Fibroblast of skin of scalp (primary cell): ENCODE measurements around the gene ELN.
A peak's percentile ranks its signal among the peaks of the same experiment; 100 is the strongest.

Experiments used
- DNase-seq: peaks from one replicate; pipeline ENCODE4 v3.0.0-alpha.2; 2013

ELN gene

DNA sequence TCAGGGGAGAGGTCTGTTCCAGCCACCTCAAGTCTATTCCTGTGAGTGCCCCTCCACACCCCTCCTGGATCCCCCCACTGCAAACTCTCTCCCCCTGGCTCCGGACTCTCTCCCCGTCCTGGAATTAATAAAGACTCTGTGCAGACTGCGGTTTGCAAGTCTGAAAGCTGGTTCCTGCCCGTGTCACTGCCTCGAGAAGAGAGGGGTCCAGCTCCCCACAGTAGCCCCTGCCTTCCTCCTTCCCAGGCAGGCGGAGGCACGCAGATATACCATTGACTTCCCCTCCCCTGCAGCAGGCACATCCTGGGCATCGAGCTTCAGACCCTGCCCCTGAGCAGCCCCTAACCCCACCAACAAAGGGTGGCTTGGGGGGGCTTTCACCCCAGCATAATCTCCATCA lies 2.2 kb upstream of the ELN start:
- DNase-seq: no peak

DNA sequence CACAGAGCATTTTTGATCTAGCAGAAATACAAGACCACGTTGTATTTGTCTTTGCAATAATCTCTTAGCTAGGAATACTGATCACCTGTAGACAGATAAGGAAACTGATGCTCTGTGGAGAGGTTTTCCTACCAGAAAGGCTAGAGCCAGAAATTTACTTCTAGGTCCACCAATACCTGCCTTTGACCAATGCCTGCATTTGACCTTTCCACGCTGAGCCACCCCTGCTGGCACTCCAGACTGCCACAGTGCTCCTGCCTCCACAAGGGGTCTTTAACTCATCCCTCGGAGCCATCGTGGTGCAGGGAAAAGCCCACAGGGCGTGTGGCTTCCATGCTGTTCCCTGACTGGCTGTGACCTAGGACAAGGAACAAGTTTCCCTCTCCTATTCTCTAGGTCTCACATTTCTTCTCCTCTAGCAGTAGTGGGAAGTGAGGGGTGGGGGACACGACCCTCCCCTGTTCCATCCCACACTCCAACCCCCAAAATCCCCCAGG lies 1.5 kb upstream of the ELN start:
- no peak for DNase-seq

DNA sequence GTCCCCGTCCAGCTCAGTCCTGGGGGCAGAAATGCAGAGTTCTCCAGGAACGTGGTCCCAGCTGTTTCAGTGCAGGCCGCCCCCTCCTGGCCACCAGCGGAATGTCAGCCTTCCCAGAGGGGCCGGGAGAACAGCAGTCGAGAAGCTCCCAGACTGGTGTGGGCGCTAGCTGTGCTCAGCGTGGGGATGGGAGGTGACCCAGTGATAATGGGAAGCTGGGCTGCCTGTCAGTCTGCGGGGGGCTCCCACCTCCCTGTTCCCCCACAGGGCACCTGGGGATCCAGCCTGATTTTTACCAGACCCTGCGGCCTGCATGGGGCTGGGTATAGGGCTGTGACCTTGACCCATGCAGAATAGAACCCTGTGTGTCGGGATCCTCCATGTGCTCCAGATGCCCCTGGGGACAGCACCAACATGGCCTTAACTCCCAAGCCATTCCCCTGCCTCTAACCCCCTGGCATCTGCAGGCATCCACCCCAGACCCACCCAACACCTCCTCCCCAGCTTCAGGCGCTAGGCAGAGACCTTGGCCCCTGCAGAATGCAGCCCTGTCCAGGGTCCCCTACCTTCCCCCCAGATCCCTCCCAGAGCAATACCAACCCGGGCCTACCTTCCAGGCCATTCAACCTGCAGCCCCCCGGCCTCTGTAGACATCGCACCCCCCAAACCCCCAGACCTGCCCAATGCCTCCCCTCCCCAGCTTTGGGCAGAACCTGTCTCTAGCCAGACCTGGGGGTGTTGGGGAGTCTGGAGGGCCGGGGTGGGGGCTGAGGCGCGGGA lies 880 bp upstream of the ELN start:
- peak; percentile 72 for DNase-seq

DNA sequence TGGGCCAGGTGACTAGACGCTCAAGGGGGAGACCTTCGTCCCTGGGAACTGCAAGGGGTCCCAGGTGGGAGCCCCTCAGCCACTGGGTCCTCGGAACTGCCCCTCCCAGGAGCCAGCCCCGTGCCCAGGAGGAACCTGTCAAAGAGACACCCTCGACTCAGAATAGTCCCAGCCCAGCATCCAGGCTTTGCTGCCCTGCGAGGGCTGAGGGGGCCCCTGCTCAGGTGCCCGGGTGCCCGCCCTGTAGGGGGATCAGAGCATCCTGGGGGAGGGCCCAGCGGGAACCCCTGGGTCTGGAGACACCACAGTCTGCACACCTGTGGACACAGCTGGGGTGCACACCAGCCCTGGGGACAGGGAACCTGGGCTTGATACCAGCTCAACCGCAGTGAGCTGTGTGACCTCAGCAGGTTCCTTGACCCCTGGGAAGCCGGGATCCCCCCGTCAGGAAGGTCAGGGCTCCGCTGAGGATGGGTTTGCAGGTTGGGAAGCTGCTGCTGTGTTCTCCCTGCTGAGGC lies 407 bp downstream of the ELN start:
- DNase-seq: no peak

DNA sequence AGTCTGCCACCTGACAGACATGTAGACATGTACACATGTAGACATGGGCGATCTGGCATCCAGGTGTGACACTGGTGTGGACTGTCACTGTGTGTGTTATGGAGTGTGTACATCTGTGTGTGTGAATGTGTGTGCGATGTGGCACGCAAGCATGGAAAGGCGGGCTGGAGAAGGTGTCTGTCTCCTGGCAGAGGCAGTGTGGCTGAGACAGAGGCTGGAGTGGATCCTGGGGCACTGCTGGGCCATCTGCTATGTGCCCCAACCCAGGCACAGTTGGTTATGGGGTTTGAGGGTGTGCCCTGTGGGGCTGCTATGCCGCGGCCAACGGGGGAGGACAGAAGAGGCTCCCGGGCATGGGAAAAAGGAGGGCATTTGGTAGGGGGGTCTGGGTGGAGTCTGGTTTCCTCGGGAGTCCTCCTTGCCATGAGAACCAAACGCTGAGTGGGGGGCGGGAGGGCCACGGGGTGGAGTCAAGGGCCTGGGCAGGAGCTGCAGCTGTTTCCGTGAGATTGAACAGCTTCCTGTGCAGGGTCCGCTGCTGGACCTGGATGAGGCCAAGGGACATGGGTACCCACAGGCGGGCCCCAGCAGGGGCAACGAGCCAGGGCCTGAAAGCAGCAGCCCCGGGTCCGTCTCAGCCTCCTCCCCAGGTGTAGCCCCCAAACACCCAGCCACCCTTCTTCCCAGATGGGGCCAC lies 1.3 kb downstream of the ELN start:
- DNase-seq: no peak

DNA sequence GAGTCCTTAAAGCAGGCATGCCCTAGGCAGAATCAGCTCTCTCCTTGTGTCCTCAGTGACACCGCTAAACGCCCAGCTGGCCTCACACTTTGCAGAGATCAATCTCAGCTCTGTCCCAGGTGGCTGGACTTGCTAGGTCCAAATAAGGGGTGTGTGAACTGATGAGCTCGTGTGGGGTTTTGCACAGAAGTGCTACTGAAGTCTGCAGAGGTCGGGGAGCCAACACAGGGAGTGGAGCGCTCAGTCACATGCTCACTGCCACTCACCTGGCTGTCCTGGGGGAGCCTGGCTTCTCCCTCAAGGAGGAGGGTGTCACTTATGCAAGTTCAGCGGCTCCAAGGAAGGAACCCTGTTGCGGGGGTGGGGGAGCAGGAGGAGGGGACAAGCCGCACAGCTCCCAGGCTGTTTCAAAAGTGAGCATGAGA lies 2.0 kb downstream of the ELN start:
- no peak for DNase-seq

DNA sequence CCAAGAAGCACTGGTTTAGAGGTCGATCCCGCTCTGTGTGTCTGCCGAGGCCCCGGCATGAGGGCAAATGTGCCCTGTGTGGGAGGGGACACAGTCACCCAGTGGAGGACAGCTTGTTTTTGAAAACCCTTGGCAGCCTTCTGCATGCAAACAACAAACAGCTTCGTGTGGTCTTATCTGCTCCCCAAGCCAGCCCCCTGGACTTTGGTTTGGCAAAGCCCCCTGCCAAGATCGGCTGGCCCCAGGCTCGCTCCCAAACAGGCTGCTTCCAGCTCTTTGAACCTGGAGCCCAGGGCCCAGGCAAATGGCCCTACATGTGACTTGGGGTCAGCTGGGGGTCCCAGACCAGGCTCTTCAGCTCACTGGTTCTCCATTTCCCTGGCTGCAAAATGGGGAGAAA lies 2.9 kb downstream of the ELN start:
- no peak for DNase-seq

DNA sequence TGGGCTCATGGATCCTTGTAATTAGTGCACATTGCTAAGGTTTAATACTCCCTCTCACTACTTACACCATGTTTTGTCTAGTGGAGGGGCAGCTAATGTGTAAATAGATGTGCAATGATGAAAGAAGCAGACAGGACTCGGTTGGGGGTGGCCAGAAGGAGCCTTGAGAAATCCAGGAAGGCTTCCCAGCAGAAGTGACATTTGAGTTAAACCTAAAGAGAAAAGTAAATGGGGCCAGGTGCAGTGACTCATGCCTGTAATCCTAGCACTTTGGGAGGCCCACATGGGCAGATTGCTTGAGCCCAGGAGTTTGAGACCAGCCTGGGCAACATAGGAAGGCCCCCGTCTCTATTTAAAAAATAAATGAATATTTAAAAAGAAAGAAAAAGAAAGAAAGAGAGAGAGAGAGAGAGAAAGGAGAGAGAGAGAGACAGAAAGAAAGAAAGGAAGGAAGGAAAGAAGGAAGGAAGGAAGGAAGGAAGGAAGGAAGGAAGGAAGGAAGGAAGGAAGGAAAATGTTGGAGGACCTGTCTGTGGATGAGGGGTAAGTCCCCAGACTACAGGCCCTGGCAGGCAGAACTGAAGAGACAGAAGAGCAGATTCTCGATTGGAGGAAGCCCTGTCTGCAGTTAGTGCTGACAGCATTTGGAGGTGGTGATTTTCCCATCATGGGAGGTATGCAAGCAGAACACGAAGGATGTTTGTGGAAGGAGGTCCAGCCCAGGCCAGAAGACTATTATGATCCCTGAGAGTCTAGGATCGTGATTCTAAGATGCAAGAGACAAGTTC lies 3.6 kb downstream of the ELN start:
- DNase-seq: no peak

DNA sequence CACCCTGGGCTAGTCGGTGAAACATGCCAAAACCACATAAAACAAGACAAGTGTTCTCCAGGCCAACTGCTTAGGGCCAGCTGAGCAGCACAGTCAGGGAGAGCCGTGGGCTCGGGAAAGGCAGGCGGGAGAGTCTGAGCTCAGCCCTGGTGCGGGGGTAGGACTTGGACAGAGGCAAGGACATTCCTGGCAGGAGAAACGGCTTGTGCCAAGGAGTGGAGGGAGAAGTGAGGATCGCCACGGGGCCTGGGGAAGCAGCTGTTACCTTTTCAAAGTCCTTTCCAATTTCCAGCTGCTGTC lies 4.2 kb downstream of the ELN start:
- DNase-seq: peak; percentile 58

DNA sequence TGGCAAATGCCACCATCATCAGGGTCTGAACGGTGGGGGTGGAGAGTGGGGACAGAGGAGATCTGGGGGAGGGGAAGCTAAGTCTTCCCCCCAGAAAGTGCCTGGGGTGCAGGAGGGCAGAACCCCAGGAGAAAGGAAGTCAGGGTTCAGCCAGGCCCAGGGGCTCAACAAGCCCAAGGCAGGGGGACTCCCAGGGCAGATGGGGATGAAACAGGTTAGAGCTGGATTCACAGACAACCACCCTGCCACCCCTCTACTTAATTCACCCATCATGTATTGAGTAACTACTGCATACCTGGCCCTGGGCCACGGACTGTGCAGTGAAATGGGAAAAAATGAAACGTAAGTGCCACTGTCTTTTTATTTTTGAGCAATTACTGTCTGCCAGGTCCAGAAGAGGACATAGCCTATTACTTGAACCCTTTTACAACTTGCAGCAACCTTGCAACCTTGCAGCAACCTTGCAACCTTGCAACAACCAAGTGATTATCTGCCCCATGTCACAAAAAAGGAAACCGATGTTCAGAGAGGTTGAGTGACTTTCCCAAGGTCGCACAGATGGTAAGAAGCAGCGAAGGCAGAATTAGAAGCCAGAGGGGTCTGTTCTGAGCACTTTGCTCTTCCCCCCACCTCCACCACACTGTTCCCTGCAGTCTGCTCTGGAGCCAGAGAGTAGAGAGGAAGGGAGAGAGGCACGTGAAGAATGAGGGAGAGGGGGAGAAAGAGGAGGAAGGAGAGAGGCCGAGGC lies 4.8 kb downstream of the ELN start:
- DNase-seq: no peak

DNA sequence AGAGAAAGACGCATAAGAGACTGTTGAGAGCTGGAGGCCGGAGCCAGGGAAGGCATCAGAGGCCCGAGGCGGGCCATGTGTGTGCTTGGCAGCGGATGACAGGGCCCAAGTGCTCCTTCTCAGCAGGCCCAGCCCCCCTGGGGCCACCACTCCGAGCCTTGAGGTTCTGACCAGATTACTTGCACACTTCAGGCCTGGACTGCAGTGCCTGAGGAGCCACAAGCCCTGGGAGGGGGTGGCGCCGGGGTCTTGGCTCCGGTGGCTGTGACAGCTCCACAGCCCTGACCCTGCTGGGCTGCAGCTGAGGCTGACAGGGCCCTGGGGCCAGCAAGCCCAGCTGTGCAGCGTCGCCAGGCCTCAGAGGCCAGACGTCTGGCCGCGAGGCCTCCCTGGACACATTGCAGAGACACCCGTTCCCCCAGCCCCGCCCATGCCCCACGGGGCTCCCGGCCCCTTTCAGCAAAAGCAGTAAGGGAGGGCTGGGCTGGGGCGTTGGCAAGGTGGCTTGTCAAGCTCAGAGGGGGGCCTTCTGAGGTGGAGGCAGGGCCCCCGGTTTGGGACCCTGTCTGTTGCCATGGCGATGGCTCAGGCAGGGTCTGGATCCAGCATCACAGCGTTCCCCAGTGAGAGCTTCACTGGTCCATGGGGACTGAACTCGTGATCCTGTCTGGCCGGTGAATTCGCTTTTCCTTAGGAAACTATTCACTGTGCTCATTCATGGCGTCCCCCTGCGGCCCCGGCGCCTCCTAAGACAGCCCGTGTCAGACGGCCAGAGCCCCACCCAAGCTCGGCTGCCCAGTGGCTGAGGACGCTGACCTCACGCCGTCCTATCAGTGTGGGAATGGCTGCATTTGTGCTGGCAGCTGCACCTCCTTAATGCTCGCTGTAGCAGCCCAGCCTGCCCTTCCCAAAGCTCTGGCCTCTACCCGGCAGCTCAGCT lies 5.7 kb downstream of the ELN start:
- peak; percentile 45 for DNase-seq

DNA sequence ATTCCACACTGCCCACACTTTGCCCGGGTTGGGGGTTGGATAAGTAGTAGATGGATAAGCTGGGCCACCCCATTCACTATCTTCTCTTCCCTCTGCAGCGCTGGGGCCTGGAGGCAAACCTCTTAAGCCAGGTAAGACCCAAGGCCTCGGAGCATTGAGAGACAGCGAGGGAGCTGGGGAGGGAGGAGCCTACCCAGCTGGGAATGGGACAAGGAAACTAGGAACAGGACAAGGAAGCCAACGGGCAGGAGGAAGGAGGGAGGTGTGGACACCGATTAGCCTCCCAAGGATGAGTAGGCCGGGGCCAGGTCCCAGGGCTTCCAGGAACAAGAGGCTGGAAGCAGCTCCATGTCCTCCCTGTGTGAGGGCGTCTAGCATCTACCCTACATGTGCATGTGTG lies 9.6 kb downstream of the ELN start:
- no peak for DNase-seq

DNA sequence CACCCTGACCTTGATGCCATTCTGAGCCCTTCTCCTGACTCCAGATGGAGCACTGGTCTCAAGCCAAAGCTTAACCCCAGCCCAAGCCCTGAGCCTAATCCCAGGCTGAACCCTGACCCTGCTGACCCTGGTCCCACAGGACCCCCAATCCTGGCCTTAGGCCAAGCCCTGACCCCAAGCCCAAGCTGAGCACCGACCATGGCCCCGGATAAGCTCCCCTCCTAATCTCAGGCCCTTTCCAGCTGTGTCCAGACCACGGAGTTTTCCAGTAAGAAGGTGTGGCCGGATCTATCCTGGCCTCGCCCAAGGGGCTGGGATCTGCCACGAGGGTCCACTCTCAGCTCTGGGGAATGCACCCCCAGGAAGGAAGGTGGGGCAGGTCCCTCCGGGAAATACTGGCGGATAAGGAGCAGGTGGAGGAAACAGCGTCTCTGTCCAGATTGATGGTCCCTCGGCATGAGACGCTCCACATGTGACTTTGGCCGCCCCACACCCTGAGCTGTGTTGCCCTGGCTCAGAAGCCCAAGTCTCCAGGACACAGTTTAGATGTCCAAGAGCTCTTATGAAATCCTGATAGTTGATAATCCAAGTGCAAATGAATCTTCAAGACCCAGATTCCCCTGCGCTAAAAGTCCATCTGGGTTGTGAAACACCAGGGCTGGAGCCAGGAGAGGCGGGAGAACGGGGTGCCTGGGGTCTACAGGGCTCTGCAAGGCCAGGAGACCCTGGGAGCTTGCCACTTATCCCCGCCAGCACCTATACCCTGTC lies 10.4 kb downstream of the ELN start:
- no peak for DNase-seq

DNA sequence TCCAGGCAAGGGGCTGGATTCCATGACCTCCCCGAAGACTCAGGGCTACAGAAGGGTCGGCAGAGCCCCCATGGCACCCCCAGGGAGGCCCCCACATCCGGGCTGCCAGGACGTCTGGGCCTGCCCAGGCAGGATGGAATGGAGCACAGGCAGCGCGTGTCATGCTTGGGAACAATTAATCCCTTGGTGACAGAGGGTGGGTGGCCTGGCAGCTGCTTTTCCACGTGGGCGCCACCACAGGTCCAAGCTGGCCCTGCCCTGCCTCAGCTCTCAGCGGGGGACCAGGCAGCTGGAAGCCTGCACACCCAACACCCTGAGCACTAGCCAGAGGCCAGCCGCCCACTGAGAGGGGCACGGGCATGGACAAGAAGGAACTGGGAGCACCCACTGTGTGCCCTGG lies 11.4 kb downstream of the ELN start:
- DNase-seq: no peak

DNA sequence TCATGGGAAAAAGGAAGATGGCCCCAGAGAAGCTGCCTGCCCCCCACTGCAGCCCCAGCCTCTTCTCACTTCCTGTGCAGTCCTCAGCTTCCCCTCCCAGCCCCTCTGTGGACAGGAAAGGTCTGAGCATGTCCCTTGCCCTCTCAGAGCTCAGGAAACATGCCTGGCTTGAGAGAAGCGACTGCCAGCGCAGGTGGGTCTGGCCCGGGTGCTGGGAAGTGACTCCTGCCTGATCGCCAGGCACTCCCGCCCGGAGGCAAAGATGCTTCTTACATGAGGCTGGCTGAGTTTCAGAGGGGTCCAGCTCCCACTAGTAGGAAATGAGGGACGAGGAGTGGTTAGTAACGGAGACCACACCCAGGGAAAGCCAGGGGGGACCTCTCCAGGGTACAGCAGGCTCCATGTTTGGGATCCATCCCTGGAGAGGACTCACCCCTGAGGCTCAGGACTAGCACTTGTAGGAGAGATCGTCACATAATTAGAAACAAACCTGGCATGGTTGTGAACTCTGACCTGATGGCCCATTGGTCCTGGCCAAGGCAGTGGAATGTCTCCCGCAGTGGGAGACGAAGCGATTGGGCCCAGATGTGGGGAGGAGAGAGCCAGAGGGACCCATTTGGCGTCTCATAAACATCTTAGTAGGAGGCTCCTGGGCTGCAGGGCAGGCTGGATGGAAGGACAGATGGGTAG lies 12.3 kb downstream of the ELN start:
- peak; percentile 57 for DNase-seq

DNA sequence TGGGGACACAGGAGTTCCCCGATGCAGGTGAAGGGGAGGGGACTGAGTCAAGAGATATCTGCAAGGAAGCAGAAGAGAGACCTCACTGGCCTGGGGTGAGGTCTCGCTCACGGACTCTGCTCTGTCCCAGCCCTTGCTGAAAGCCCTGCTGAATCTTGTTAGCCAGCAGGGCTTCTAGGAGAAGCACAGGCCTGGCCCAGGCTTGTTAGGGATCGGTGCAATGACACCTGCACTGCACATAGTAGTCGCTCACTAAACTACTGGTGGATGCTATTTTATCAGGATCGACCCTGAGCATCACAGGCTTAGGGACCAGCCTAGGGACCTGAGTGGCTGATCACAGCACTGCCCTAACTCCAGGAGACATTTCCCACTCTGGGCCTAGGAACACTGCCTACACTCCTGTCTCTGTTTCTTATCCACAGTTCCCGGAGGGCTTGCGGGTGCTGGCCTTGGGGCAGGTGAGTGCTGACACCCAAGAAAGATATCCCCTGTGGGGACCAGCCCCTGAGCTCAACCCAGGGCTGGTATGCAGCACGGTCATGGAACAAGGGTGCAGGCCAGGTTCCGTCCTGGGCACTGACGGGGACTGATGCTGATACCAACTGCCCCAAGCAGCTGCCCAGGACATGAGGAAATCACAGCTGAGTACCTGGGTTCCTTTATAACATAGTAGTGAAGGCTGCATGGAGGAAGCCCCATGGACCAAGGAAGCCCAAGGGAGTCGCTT lies 13.0 kb downstream of the ELN start:
- no peak for DNase-seq

DNA sequence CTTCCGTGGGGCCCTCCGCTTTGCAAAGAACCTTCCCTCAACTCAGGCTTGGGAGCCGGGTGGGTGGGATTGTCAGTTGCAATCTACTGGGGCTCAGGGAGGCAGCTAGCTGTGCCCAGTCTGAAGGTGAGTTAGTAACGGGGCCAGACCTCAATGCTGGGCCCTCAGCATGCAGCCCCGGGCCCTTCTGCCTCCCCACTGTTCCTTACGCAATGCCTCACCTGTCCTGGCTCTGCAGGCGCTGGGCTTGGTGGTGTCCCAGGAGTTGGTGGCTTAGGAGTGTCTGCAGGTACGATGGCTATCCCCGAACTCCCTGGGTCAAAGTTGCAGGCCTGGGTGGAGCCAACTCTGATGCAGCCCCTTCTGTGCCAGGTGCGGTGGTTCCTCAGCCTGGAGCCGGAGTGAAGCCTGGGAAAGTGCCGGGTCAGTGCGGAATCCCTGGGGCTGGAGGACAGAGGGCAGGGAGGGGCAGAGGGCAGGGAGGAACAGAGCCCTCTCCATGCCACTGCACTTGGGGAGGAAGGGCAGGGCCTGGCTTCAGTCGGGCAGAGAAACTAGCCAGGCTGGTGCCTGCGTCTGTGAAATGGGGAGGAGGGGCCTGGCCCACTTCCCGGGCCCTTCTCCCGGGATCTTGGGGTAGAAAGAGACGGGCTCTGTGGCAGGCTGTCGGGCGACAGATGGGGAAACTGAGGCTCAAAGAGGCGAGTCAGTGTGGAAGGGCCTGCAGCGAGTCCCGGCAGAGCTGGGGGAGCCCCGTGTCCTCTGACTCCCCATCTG lies 15.0 kb downstream of the ELN start:
- DNase-seq: no peak

DNA sequence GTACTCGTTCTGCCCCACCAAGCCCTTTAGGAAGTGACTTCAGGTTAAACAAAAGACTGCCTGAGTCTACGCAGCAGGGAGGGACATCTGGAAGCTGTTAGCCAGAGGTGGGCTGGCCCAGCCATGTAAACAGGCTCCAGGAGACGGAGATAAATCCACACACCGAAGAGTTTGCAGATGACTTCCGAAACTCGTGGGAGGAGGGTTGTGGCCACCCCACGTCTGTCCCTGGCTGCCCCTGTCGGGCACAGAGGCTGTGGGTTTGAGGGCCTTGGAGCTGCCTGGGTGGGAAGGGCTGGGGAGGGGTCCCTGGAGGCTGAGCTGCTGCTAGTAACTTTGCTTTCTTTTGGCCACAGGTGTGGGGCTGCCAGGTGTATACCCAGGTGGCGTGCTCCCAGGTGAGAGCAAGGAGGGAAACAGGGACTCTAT lies 15.6 kb downstream of the ELN start:
- peak; percentile 61 for DNase-seq
